ENCODE data around the gene FAH. TPM values are rescaled to one million over a fixed set of nuclear protein-coding genes. Genes with fewer than 3 reads are reported as not detected.

Gene FAH
- polyA plus RNA-seq, 1 donor from 2014 or later: 3.1 TPM

- H4K20me1 ChIP-seq (ENCODE audit: insufficient read depth): no peaks in the 10 kb centered on the region
- TF ChIP-seq RAD21 (conservative IDR thresholded peaks at IDR 0.05) (no peak), SMC3 (conservative IDR thresholded peaks at IDR 0.05; ENCODE audit: poor library complexity) (no peak), REST (IDR thresholded peaks at IDR 0.05; ENCODE audit: borderline replicate concordance) (no peak), EP300 (conservative IDR thresholded peaks at IDR 0.05; ENCODE audit: poor library complexity, severe bottlenecking) (no peak), EZH2 (IDR thresholded peaks at IDR 0.05; ENCODE audit: borderline replicate concordance, insufficient read depth, low read length, poor library complexity, severe bottlenecking) (no peak), MXI1 (conservative IDR thresholded peaks at IDR 0.05; ENCODE audit: poor library complexity, severe bottlenecking) (no peak), POLR2AphosphoS5 (IDR thresholded peaks at IDR 0.05) (no peak), TAF1 (IDR thresholded peaks at IDR 0.05; ENCODE audit: low read depth) (no peak)
- TF ChIP-seq, protein P1, sequence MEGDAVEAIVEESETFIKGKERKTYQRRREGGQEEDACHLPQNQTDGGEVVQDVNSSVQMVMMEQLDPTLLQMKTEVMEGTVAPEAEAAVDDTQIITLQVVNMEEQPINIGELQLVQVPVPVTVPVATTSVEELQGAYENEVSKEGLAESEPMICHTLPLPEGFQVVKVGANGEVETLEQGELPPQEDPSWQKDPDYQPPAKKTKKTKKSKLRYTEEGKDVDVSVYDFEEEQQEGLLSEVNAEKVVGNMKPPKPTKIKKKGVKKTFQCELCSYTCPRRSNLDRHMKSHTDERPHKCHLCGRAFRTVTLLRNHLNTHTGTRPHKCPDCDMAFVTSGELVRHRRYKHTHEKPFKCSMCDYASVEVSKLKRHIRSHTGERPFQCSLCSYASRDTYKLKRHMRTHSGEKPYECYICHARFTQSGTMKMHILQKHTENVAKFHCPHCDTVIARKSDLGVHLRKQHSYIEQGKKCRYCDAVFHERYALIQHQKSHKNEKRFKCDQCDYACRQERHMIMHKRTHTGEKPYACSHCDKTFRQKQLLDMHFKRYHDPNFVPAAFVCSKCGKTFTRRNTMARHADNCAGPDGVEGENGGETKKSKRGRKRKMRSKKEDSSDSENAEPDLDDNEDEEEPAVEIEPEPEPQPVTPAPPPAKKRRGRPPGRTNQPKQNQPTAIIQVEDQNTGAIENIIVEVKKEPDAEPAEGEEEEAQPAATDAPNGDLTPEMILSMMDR (IDR thresholded peaks at IDR 0.05; ENCODE audit: poor library complexity, severe bottlenecking): no peak
- H3K27ac ChIP-seq (ENCODE audit: low read length): no peak overlapping the region
Measured at GRCh38 chr15:80191198-80191597, 38.4 kb downstream of the FAH start.

GRCh38 chr15:80191897-80192595 lies 39.2 kb downstream of the FAH start:
- H4K20me1 ChIP-seq (ENCODE audit: insufficient read depth): no peaks in the 10 kb centered on the region
- H3K27ac ChIP-seq (ENCODE audit: low read length): no peak overlapping the region
- H3K9me3 ChIP-seq (ENCODE audit: low read length): no peaks in the 10 kb centered on the region
- no peak overlapping the region for H3K4me3 ChIP-seq (ENCODE audit: low read length)
- no peaks in the 10 kb centered on the region for H3K79me2 ChIP-seq (replicated peaks; ENCODE audit: insufficient read depth, low read length)
- H3K9me2 ChIP-seq (ENCODE audit: insufficient read depth, low read length): no peaks in the 10 kb centered on the region
- H3K36me3 ChIP-seq (ENCODE audit: insufficient read depth, low read length): no peaks in the 10 kb centered on the region
- H2AFZ ChIP-seq (ENCODE audit: low read depth, low read length): no peak overlapping the region
- no peak for TF ChIP-seq REST (IDR thresholded peaks at IDR 0.05; ENCODE audit: borderline replicate concordance)
- TF ChIP-seq, protein P1 (IDR thresholded peaks at IDR 0.05; ENCODE audit: poor library complexity, severe bottlenecking): no peak
- no peak for TF ChIP-seq TAF1 (IDR thresholded peaks at IDR 0.05; ENCODE audit: low read depth)
- no peak for TF ChIP-seq POLR2AphosphoS5 (IDR thresholded peaks at IDR 0.05)
- TF ChIP-seq EP300 (conservative IDR thresholded peaks at IDR 0.05; ENCODE audit: poor library complexity, severe bottlenecking): no peak
- TF ChIP-seq MXI1 (conservative IDR thresholded peaks at IDR 0.05; ENCODE audit: poor library complexity, severe bottlenecking): no peak
- no peak for TF ChIP-seq RAD21 (conservative IDR thresholded peaks at IDR 0.05)
- TF ChIP-seq EZH2 (IDR thresholded peaks at IDR 0.05; ENCODE audit: borderline replicate concordance, insufficient read depth, low read length, poor library complexity, severe bottlenecking): no peak
- no peaks in the 10 kb centered on the region for H3F3A ChIP-seq (ENCODE audit: insufficient read depth, low read length, poor library complexity, severe bottlenecking)
- H3K4me2 ChIP-seq (ENCODE audit: low read length): no peak overlapping the region
- no peak overlapping the region for H3K9ac ChIP-seq (ENCODE audit: low read length)
- H3K27me3 ChIP-seq (ENCODE audit: insufficient read depth, low read depth, low read length): no peaks in the 10 kb centered on the region

More at GRCh38 chr15:80191198-80191597, 38.4 kb downstream of the FAH start:
- no peak overlapping the region for H3K4me2 ChIP-seq (ENCODE audit: low read length)
- H3K9ac ChIP-seq (ENCODE audit: low read length): no peak overlapping the region
- no peaks in the 10 kb centered on the region for H3K79me2 ChIP-seq (replicated peaks; ENCODE audit: insufficient read depth, low read length)
- no peaks in the 10 kb centered on the region for H3K9me2 ChIP-seq (ENCODE audit: insufficient read depth, low read length)
- no peaks in the 10 kb centered on the region for H3K27me3 ChIP-seq (ENCODE audit: insufficient read depth, low read depth, low read length)
- H3K4me3 ChIP-seq (ENCODE audit: low read length): no peak overlapping the region
- H3K9me3 ChIP-seq (ENCODE audit: low read length): no peaks in the 10 kb centered on the region
- H2AFZ ChIP-seq (ENCODE audit: low read depth, low read length): no peak overlapping the region
- H3F3A ChIP-seq (ENCODE audit: insufficient read depth, low read length, poor library complexity, severe bottlenecking): no peaks in the 10 kb centered on the region
- H3K36me3 ChIP-seq (ENCODE audit: insufficient read depth, low read length): no peaks in the 10 kb centered on the region

Measured in neural cell (in vitro differentiated cells).